PC-9 (cell line): ENCODE measurements around the gene UPF3B. TPM values are rescaled to one million over a fixed set of nuclear protein-coding genes. Genes with fewer than 3 reads are reported as not detected.
A peak's percentile ranks its signal among the peaks of the same experiment; 100 is the strongest.

ENCODE experiments used
- BruUV-seq: library from RNA; stranded (reverse); fragments of 400-500 nt; replicated peaks from 2 replicates; lab custom pipeline; 2021; lab: Mats Ljungman, UMichigan
- CTCF ChIA-PET: fragments of 300-600 bp; sonication (Branson Sonifier 250); formaldehyde crosslinking; loops from one replicate; lab custom pipeline; 2022; ENCODE audit warnings: antibody characterized with exemption; lab: Charles Lee
- POLR2A ChIA-PET: fragments of 300-600 bp; sonication (Branson Sonifier 250); formaldehyde crosslinking; loops from one replicate; lab custom pipeline; 2022; ENCODE audit warnings: antibody characterized with exemption; ENCODE audit not compliant: unreplicated experiment; lab: Charles Lee
- DNase-seq, 2 experiments: peaks; one replicate each; pipeline versions ENCODE4 v3.0.0 to v3.0.0-alpha.2; 2015 to 2022; ENCODE audit warnings: mixed read lengths in 1 of 2
- H2AFZ ChIP-seq: fragments of 200-600 bp; sonication (generic); 2 replicates; pipeline ENCODE4 v1.8.1; 2017; ENCODE audit warnings: antibody characterized with exemption
- H3F3A ChIP-seq: fragments of 200-600 bp; sonication (generic); 2 replicates; pipeline ENCODE4 v1.8.1; 2017; ENCODE audit warnings: antibody characterized with exemption, mild to moderate bottlenecking, low read depth; ENCODE audit not compliant: insufficient read depth
- H3K27ac ChIP-seq: fragments of 200-600 bp; sonication (generic); 2 replicates; pipeline ENCODE4 v1.6.1; 2016; ENCODE audit warnings: mixed run types
- H3K27me3 ChIP-seq: fragments of 200-600 bp; sonication (generic); 2 replicates; pipeline ENCODE4 v1.6.1; 2016; ENCODE audit warnings: low read depth, mixed run types; ENCODE audit not compliant: insufficient read depth
- H3K36me3 ChIP-seq: fragments of 200-600 bp; sonication (generic); 2 replicates; pipeline ENCODE4 v1.6.1; 2016; ENCODE audit warnings: low read depth, mixed run types
- H3K4me1 ChIP-seq: fragments of 200-600 bp; sonication (generic); replicated peaks from 2 replicates; pipeline ENCODE4 v1.6.1; 2016; ENCODE audit warnings: mixed run types; ENCODE audit not compliant: insufficient read depth
- H3K4me2 ChIP-seq: fragments of 200-600 bp; sonication (generic); 2 replicates; pipeline ENCODE4 v1.6.1; 2017; ENCODE audit warnings: mixed run types
- H3K4me3 ChIP-seq: fragments of 200-600 bp; sonication (generic); 2 replicates; pipeline ENCODE4 v1.6.1; 2016; ENCODE audit warnings: mixed run types
- H3K79me2 ChIP-seq: fragments of 200-600 bp; sonication (generic); 2 replicates; pipeline ENCODE4 v1.6.1; 2017; ENCODE audit warnings: low read depth, mixed run types
- H3K9me2 ChIP-seq: fragments of 200-600 bp; sonication (generic); 2 replicates; pipeline ENCODE4 v1.8.1; 2017; ENCODE audit warnings: mild to moderate bottlenecking; ENCODE audit not compliant: insufficient read depth
- H3K9me3 ChIP-seq: fragments of 200-600 bp; sonication (generic); 2 replicates; pipeline ENCODE4 v1.8.1; 2016; ENCODE audit warnings: low read depth; ENCODE audit not compliant: insufficient read depth
- H4K20me1 ChIP-seq: fragments of 200-600 bp; sonication (generic); 2 replicates; pipeline ENCODE4 v1.8.1; 2017; ENCODE audit not compliant: insufficient read depth
- EZH2 ChIP-seq: fragments of 200-600 bp; sonication (generic); IDR thresholded peaks from 2 replicates; pipeline ENCODE4 v1.8.0; 2017; ENCODE audit warnings: antibody characterized with exemption, low read depth
- intact Hi-C: fragments of 100-400 bp; cut with micrococcal nuclease; formaldehyde crosslinking; loops from one replicate; pipeline ENCODE4 v1.10.0; 2022; ENCODE audit not compliant: unreplicated experiment
- total RNA-seq: library from RNA; stranded (reverse); gene quantifications from 2 replicates; pipeline ENCODE4 v1.2.3, GENCODE V29; 2021
- TF ChIP-seq, protein P1 (sequence below): fragments of 200-600 bp; sonication (generic); conservative IDR thresholded peaks from 2 replicates; pipeline ENCODE4 v1.6.1; 2017; ENCODE audit warnings: mixed run types, antibody characterized with exemption, mild to moderate bottlenecking, moderate library complexity

The UPF3B gene
- total RNA-seq, 1 experiment from 2014 or later: 24.3 TPM

DNA sequence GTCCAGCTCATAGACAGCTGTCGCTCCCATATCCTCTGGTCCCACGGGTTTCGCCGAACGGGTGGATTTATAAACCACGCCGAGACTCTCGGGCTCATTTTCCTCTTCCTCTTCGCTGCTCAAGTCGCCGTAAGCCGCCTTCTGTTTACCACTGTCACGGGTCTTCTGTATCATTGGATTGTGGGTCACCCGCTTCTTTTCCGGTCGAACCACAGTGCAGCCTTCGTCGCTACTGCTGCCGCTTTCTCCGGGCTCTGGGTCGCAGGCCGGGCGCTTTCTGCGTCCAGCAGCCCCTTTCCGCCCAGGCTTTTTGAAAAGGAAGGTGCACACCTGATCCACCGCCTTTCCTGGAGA lies 18.5 kb upstream of the UPF3B start:
- POLR2A ChIA-PET: interaction anchor here (0.9 to 3.1 kb wide), 2 partner anchors 18 to 80 kb away, joined by 5 to 19 read pairs; partner anchors contain the start of genes RPL39 and UPF3B

DNA sequence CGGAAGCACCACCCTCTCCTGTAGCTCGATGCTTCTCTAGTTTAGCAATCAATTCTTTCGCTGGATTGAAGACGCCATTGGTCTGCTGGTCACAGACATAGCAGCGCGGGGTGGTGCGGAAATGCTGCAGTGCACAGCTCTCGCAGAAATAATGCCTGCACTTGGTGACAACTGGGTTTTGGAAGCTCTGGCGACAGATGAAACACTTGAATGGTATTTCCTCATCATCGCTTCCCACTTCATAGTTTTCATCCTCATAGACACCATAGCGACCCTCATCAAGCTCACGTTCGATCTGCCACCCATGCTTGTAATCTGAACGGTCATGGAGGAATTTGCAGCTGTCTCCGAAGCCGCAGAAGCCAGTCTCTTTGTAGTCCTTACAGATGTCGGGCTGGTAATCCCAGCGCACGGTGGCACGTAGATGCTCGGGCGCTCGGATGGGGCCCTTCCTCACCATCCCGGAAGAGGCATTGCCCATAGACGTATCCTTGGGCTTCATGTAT lies 17.9 kb upstream of the UPF3B start:
- Histone ChIP-seq H3K27me3 (no peaks in the 10 kb centered on the region), H3F3A (peaks cover 25% of the 10 kb centered on the region), H3K4me1 (peaks cover 21% of the 10 kb centered on the region), H3K36me3 (peaks cover 9% of the 10 kb centered on the region), H3K79me2 (peaks cover 68% of the 10 kb centered on the region), H3K9me2 (no peaks in the 10 kb centered on the region), H3K4me3 (peak overlapping the region; percentile 77), H3K27ac (peak overlapping the region; percentile 97), H3K4me2 (peak overlapping the region; percentile 91), H4K20me1 (0 out of 2 replicates have a peak, but pooled peaks cover 4% of the 10 kb centered on the region), H3K9me3 (no peaks in the 10 kb centered on the region), H2AFZ (peak overlapping the region; percentile 96)
- TF ChIP-seq, protein P1, sequence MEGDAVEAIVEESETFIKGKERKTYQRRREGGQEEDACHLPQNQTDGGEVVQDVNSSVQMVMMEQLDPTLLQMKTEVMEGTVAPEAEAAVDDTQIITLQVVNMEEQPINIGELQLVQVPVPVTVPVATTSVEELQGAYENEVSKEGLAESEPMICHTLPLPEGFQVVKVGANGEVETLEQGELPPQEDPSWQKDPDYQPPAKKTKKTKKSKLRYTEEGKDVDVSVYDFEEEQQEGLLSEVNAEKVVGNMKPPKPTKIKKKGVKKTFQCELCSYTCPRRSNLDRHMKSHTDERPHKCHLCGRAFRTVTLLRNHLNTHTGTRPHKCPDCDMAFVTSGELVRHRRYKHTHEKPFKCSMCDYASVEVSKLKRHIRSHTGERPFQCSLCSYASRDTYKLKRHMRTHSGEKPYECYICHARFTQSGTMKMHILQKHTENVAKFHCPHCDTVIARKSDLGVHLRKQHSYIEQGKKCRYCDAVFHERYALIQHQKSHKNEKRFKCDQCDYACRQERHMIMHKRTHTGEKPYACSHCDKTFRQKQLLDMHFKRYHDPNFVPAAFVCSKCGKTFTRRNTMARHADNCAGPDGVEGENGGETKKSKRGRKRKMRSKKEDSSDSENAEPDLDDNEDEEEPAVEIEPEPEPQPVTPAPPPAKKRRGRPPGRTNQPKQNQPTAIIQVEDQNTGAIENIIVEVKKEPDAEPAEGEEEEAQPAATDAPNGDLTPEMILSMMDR: no peak
- no peak for TF ChIP-seq EZH2
- DNase-seq: peak; percentile 26 to 38
- CTCF ChIA-PET: no interaction called here
- no TSS peak for BruUV-seq
- intact Hi-C loops: loop anchor here (1.0 to 5.0 kb wide), 4 partner anchors 17 to 388 kb away; partner anchors contain the start of genes NKRF and RPL39
- POLR2A ChIA-PET: interaction anchor here (0.6 to 3.1 kb wide), 6 partner anchors 16 to 370 kb away, joined by 3 to 19 read pairs (median 4); partner anchors contain the start of genes RPL39 and UPF3B

More for the DNA sequence above, 18.5 kb upstream of the UPF3B start:
- H3K4me2 ChIP-seq: peak overlapping the region; percentile 91
- 0 out of 2 replicates have a peak, but pooled peaks cover 4% of the 10 kb centered on the region for H4K20me1 ChIP-seq
- H3K9me3 ChIP-seq: no peaks in the 10 kb centered on the region
- H3K79me2 ChIP-seq: peaks cover 68% of the 10 kb centered on the region
- H3K9me2 ChIP-seq: no peaks in the 10 kb centered on the region
- BruUV-seq: TSS peak; percentile 78
- TF ChIP-seq, protein P1: no peak
- no peak for TF ChIP-seq EZH2
- H3K27ac ChIP-seq: peak overlapping the region; percentile 97
- H3K27me3 ChIP-seq: no peaks in the 10 kb centered on the region
- CTCF ChIA-PET: no interaction called here
- peaks cover 21% of the 10 kb centered on the region for H3K4me1 ChIP-seq
- no peak for DNase-seq
- H3K36me3 ChIP-seq: peaks cover 15% of the 10 kb centered on the region
- H3K4me3 ChIP-seq: peak overlapping the region; percentile 77
- H2AFZ ChIP-seq: peak overlapping the region; percentile 96
- intact Hi-C loops: loop anchor here (2.0 to 5.0 kb wide), 3 partner anchors 80 to 389 kb away; partner anchors contain the start of genes NKRF and RPL39
- H3F3A ChIP-seq: peaks cover 27% of the 10 kb centered on the region

DNA sequence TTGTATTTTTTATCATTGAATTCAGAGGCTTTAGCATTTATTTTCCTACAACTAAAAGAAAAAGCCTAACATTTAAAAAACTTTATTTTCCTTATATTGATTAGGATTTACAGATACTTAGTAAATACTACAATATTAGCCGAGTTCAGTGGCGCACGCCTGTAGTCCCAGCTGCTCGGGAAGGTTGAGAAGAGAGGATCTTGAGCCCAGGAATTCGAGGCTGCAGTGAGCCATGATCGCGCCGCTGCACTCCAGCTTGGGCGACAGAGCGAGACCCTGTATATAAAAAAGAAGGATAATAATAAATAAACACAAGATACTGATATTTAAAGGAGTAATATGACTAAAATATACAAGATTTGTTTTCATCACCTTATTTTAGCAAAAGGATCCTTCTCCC lies 681 bp upstream of the UPF3B start:
- Histone ChIP-seq H3K4me1 (no peaks in the 10 kb centered on the region), H3K4me3 (peak overlapping the region; percentile 89), H3F3A (no peaks in the 10 kb centered on the region; the same call in none of the 2 replicates), H3K9me3 (no peaks in the 10 kb centered on the region), H2AFZ (peak overlapping the region; percentile 89), H3K36me3 (peaks cover 18% of the 10 kb centered on the region), H3K27me3 (no peaks in the 10 kb centered on the region), H3K4me2 (peak overlapping the region; percentile 82), H3K27ac (peak overlapping the region; percentile 38), H3K79me2 (peaks cover 27% of the 10 kb centered on the region), H3K9me2 (no peaks in the 10 kb centered on the region), H4K20me1 (no peaks in the 10 kb centered on the region; the same call in 1 of the 2 replicates)
- CTCF ChIA-PET: interaction anchor here (0.7 to 0.9 kb wide), 3 partner anchors 29 to 95 kb away, joined by 3 to 4 read pairs (median 4); partner anchors contain the start of gene SOWAHD
- no peak for TF ChIP-seq EZH2
- TF ChIP-seq, protein P1: no peak
- no peak for DNase-seq
- POLR2A ChIA-PET: interaction anchor here (0.5 to 1.1 kb wide), 8 partner anchors 8 to 408 kb away, joined by 3 to 30 read pairs (median 8); partner anchors contain the start of genes RPL39 and SOWAHD
- intact Hi-C loops: loop anchor here (1.0 to 2.0 kb wide), 2 partner anchors 17 to 63 kb away; partner anchors contain the start of gene RPL39
- BruUV-seq: no TSS peak
